ENCODE results near the gene MOCS1.

The MOCS1 gene

DNA sequence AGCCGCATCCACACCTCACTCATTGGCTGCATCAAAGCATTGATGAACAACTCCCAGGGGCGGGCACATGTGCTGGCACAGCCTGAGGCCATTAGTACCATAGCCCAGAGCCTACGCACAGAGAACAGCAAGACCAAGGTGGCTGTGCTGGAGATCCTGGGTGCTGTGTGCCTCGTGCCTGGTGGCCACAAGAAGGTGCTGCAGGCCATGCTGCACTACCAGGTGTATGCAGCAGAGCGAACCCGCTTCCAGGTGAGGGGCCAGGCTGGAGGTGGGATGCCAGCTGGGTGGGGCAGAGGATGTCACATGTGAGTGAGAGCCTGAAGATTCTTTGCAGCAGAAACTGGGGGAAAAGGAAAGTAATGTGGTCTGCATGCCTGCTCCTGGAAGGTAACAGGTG lies 66.7 kb downstream of the MOCS1 start:
- no peak for DNase-seq

DNA sequence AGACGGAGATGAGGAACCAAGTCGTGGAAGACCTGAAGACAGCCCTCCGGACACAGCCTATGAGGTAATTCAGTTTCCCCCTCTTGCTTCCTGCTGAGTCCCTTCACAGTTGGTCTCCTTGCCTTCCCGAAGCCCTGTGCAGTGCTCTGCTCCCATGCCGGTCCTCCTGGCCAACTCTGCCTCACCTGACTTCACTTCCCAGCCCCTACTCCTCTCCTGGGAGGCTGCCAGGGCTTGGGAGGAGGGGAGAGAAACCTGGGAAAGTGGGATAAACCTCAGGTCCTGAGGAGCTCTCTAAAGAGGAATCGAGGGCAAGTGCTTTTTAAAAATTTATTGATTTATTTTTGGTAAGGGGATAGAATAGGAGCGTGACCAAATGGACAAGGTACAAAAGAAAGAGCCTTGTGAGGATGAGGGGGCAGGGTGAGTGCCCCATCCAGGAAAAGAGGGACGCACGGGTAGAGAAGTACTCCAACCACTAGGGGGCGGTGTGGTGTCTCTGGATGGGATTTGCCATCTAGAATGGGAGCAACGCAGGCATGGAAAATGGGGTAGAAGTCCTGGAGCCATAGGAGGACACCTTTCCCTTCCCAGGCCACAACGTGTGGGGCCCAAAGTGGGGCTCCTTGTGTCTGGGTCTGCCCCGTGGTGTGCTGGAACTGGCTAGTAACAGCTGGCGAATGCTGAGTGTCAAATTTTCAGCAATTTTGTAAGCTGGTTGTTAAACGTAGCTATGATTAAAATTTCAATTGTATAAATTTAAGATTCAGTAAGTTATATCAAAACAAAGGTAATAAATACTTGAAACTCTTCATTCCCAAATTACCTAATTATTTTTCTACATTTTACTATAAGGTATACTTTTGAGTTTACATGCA lies 69.0 kb downstream of the MOCS1 start:
- peak; percentile 71 for DNase-seq

- DNase-seq, result no peak
Measured at GRCh38 chr6:39861663-39862062, 72.6 kb downstream of the MOCS1 start.

DNA sequence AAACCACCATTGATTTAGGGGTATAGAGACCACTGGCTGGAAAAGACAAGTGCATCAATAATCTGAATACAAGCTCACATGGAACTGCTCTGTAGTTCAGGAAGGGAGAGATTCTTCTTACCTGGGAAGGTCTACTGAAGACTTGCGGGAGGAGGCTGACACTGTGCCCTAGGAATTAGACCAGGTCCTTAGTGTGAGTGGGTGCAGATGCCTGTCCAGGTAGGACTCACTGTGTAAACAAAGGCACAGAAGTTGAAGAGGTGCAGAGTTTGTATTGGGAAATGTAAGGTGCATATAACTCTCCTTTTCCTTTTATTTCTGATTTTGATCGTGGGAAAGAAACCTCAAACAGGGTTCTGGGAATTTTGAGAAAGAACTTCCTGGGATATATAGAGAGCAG lies 75.2 kb downstream of the MOCS1 start:
- no peak for DNase-seq

- DNase-seq, result no peak
Measured at GRCh38 chr6:39855356-39855995, 78.8 kb downstream of the MOCS1 start.
